ENCODE results near the gene FGF3. TPM values are rescaled to one million over a fixed set of nuclear protein-coding genes. Genes with fewer than 3 reads are reported as not detected.

The FGF3 gene
- total RNA-seq: not detected

- Histone ChIP-seq H3K9me3 (no peaks in the 10 kb centered on the region), H3K27ac (no peak within 1 kb of the TSS), H3K27me3 (peaks cover 0 to 96% of the 10 kb centered on the region in 2 donors), H3K4me1 (no peaks in the 10 kb centered on the region), H3K4me3 (peak within 1 kb of the TSS in 2 of 3 donors; percentile 24 to 58), H3K36me3 (no peaks in the 10 kb centered on the region)
- intact Hi-C loops (cut with DNase I; ENCODE audit: low total_unique reads): no loop called here
- TF ChIP-seq CTCF (IDR thresholded peaks at IDR 0.05): no peak
- TF ChIP-seq POLR2AphosphoS5 (IDR thresholded peaks at IDR 0.05): no peak
- no peak for TF ChIP-seq POLR2A (IDR thresholded peaks at IDR 0.05)
- DNase-seq (ENCODE audit: low spot score in 2 of 2): no peak
Measured at GRCh38 chr11:69818603-69819441, at the start of gene FGF3. TSS of gene FGF3 (minus strand) at chr11:69819416. CDS start at chr11:69818933, 483 bp downstream.

- no peak overlapping the region for H3K4me3 ChIP-seq
- peaks cover 0 to 2% of the 10 kb centered on the region in 2 donors for H3K27me3 ChIP-seq
- H3K9me3 ChIP-seq: no peaks in the 10 kb centered on the region
- H3K4me1 ChIP-seq: no peaks in the 10 kb centered on the region
- H3K27ac ChIP-seq: no peak overlapping the region
- intact Hi-C loops (cut with DNase I; ENCODE audit: low total_unique reads): no loop called here
- H3K36me3 ChIP-seq: no peaks in the 10 kb centered on the region
- DNase-seq (ENCODE audit: low spot score in 2 of 2): no peak
- no peak for TF ChIP-seq CTCF (IDR thresholded peaks at IDR 0.05)
- no peak for TF ChIP-seq POLR2A (IDR thresholded peaks at IDR 0.05)
- TF ChIP-seq POLR2AphosphoS5 (IDR thresholded peaks at IDR 0.05): no peak
Measured at GRCh38 chr11:69868871-69869270, 49.7 kb upstream of the FGF3 start.

GRCh38 chr11:69868006-69868810 lies 49.0 kb upstream of the FGF3 start:
- no peak for DNase-seq (ENCODE audit: low spot score in 2 of 2)
- TF ChIP-seq POLR2AphosphoS5 (IDR thresholded peaks at IDR 0.05) (no peak), CTCF (IDR thresholded peaks at IDR 0.05) (no peak), POLR2A (IDR thresholded peaks at IDR 0.05) (no peak)
- no peaks in the 10 kb centered on the region for H3K9me3 ChIP-seq
- no peak overlapping the region for H3K27ac ChIP-seq
- no peaks in the 10 kb centered on the region for H3K36me3 ChIP-seq
- H3K4me3 ChIP-seq: no peak overlapping the region
- peaks cover 0 to 5% of the 10 kb centered on the region in 2 donors for H3K27me3 ChIP-seq
- intact Hi-C loops (cut with DNase I; ENCODE audit: low total_unique reads): no loop called here
- no peaks in the 10 kb centered on the region for H3K4me1 ChIP-seq

- Histone ChIP-seq H3K4me3 (no peak overlapping the region), H3K27me3 (peaks cover 0 to 13% of the 10 kb centered on the region in 2 donors), H3K9me3 (no peaks in the 10 kb centered on the region), H3K27ac (no peak overlapping the region), H3K36me3 (no peaks in the 10 kb centered on the region), H3K4me1 (no peaks in the 10 kb centered on the region)
- no peak for DNase-seq (ENCODE audit: low spot score in 2 of 2)
- TF ChIP-seq POLR2A (IDR thresholded peaks at IDR 0.05) (no peak), POLR2AphosphoS5 (IDR thresholded peaks at IDR 0.05) (no peak), CTCF (IDR thresholded peaks at IDR 0.05) (no peak)
- intact Hi-C loops (cut with DNase I; ENCODE audit: low total_unique reads): no loop called here
Measured at GRCh38 chr11:69867076-69868005, 48.1 kb upstream of the FGF3 start.
